Activated CD4-positive, alpha-beta T cell treated with anti-CD3 and anti-CD28 coated beads, Interleukin-2, amount 50 U/mL, for 24 hours (primary cell): Measurements from ENCODE around the gene FHL2.
"Not testable (repeated sequence)": the region's sequence is repeated elsewhere in the genome, so short reads cannot be mapped to it uniquely, and the experiment has no call there.

Experiments used
- DNase-seq, 2 donors: peaks; one replicate each; pipeline ENCODE4 v3.0.0-alpha.2; 2020; ENCODE audit warnings: low read depth in 1 of 2, low spot score in 1 of 2

Gene FHL2

GRCh38 chr2:105357122-105357521 lies 41.7 kb downstream of the FHL2 start:
- no peak for DNase-seq

GRCh38 chr2:105344704-105345345 lies 54.0 kb downstream of the FHL2 start:
- no peak for DNase-seq

GRCh38 chr2:105339414-105339813 lies 59.4 kb downstream of the FHL2 start:
- no peak for DNase-seq

- no peak for DNase-seq
Observed at GRCh38 chr2:105338020-105338385, 60.8 kb downstream of the FHL2 start.

- DNase-seq, result peak; percentile 88
Observed at GRCh38 chr2:105337122-105338019, 61.5 kb downstream of the FHL2 start, which contains the start of gene C2orf49. Gene C2orf49 (plus strand): TSS chr2:105337540. CDS start chr2:105337588, 48 bp downstream.

GRCh38 chr2:105336786-105337121 lies 62.1 kb downstream of the FHL2 start:
- DNase-seq, result no peak

- DNase-seq, result no peak
Observed at GRCh38 chr2:105335469-105335868, 63.4 kb downstream of the FHL2 start.

GRCh38 chr2:105334211-105334610 lies 64.6 kb downstream of the FHL2 start:
- DNase-seq, result no peak

GRCh38 chr2:105330681-105331375 lies 68.0 kb downstream of the FHL2 start:
- DNase-seq, result no peak

GRCh38 chr2:105329561-105330495 lies 69.0 kb downstream of the FHL2 start, which contains the start of gene TGFBRAP1:
Gene TGFBRAP1 (minus strand): TSS chr2:105329735. CDS start chr2:105308301, 21,434 bp downstream.
- peak; percentile 22 to 34 for DNase-seq

- peak in 1 of 2 donors; percentile 3 for DNase-seq
Observed at GRCh38 chr2:105329197-105329554, 69.7 kb downstream of the FHL2 start.

GRCh38 chr2:105328281-105329196 lies 70.3 kb downstream of the FHL2 start:
- peak in 1 of 2 donors; percentile 2 for DNase-seq

GRCh38 chr2:105327690-105328089 lies 71.2 kb downstream of the FHL2 start:
- DNase-seq, result no peak

GRCh38 chr2:105327271-105327670 lies 71.6 kb downstream of the FHL2 start:
- not testable (repeated sequence) for DNase-seq

- DNase-seq, result no peak
Observed at GRCh38 chr2:105325389-105325963, 73.4 kb downstream of the FHL2 start.

- DNase-seq, result no peak
Observed at GRCh38 chr2:105324732-105325131, 74.1 kb downstream of the FHL2 start.

GRCh38 chr2:105324101-105324500 lies 74.8 kb downstream of the FHL2 start:
- no peak for DNase-seq

- no peak for DNase-seq
Observed at GRCh38 chr2:105323111-105323510, 75.7 kb downstream of the FHL2 start.
